Measurements from ENCODE around the gene CRYGN. TPM values are rescaled to one million over a fixed set of nuclear protein-coding genes. Genes with fewer than 3 reads are reported as not detected.

Gene CRYGN
- total RNA-seq, 1 donor from 2014 or later, result not detected

DNA sequence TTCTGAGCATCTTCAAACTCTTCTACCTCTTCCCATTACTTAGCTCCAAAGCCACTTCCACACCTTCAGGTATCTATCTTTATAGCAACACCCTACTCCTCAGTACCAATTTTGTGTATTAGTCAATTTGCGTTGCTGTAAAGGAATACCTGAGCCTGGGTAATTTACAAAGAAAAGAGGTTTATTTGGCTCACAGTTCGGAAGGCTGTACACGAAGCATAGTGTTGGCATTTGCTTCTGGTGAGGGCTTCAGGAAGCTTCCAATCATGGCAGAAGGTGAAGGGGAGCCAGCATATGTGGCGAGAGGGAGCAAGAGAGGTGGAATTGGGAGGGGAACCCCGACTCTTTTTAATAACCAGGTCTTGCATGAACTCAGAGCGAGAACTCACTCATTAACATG is 17.6 kb upstream of the CRYGN start:
- DNase-seq, result no peak
- ATAC-seq, result no peak
- no peak overlapping the region for H3K4me3 ChIP-seq
- TF ChIP-seq, protein P1, sequence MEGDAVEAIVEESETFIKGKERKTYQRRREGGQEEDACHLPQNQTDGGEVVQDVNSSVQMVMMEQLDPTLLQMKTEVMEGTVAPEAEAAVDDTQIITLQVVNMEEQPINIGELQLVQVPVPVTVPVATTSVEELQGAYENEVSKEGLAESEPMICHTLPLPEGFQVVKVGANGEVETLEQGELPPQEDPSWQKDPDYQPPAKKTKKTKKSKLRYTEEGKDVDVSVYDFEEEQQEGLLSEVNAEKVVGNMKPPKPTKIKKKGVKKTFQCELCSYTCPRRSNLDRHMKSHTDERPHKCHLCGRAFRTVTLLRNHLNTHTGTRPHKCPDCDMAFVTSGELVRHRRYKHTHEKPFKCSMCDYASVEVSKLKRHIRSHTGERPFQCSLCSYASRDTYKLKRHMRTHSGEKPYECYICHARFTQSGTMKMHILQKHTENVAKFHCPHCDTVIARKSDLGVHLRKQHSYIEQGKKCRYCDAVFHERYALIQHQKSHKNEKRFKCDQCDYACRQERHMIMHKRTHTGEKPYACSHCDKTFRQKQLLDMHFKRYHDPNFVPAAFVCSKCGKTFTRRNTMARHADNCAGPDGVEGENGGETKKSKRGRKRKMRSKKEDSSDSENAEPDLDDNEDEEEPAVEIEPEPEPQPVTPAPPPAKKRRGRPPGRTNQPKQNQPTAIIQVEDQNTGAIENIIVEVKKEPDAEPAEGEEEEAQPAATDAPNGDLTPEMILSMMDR (IDR thresholded peaks at IDR 0.05), result no peak
- H3K9me3 ChIP-seq, result no peaks in the 10 kb centered on the region
- H3K4me1 ChIP-seq, result peaks cover 14% of the 10 kb centered on the region
- H3K27me3 ChIP-seq, result no peaks in the 10 kb centered on the region
- intact Hi-C loops (cut with DNase I), result no loop called here
- H3K36me3 ChIP-seq, result no peaks in the 10 kb centered on the region
- no peak overlapping the region for H3K27ac ChIP-seq

DNA sequence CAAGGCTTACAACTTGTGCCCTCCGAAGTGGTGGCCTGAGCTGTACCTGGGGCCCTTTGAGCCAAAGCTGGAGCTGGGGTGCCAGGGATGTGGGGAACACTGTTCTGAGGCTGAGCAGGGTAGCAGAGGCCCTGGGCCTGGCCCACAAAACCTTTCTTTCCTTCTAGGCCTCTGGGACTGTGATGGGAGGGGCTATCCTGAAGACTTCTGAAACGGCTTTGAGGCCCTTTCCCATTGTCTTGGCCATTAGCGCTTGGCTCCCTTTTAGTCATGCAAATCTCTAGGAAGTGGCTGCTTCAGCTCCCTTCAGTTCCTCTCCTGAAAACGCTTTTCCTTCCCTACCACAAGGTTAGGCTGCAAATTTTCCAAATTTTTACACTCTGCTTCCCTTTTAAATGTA is 16.8 kb upstream of the CRYGN start:
- H3K4me3 ChIP-seq, result no peak overlapping the region
- DNase-seq (no peak), ATAC-seq (no peak)
- intact Hi-C loops (cut with DNase I), result no loop called here
- H3K36me3 ChIP-seq, result no peaks in the 10 kb centered on the region
- TF ChIP-seq, protein P1 (IDR thresholded peaks at IDR 0.05), result no peak
- no peaks in the 10 kb centered on the region for H3K27me3 ChIP-seq
- H3K27ac ChIP-seq, result no peak overlapping the region
- H3K4me1 ChIP-seq, result peaks cover 14% of the 10 kb centered on the region
- H3K9me3 ChIP-seq, result no peaks in the 10 kb centered on the region

DNA sequence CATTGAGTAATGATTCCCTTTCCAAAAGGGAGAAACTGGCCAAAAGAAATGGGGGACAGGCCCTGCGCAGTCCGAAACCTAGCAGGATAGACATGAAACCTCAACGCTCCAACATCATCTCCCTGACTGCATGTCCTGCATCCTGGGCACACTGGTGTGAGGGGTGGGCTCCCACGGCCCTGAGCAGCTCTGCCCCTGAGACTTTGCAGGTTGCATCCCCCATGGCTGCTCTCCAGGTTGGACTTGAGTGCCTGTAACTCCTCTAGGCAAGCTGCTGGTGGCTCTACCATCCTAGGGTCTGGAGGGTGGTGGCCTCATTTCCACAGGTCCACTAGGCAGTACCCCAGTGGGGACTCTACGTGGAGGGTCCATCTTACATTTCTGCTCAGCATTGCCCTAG is 16.3 kb upstream of the CRYGN start:
- Histone ChIP-seq H3K4me3 (no peak overlapping the region), H3K36me3 (no peaks in the 10 kb centered on the region), H3K27ac (no peak overlapping the region), H3K27me3 (no peaks in the 10 kb centered on the region), H3K4me1 (peaks cover 14% of the 10 kb centered on the region), H3K9me3 (no peaks in the 10 kb centered on the region)
- intact Hi-C loops (cut with DNase I), result no loop called here
- no peak for DNase-seq
- no peak for ATAC-seq
- TF ChIP-seq, protein P1 (IDR thresholded peaks at IDR 0.05), result no peak

DNA sequence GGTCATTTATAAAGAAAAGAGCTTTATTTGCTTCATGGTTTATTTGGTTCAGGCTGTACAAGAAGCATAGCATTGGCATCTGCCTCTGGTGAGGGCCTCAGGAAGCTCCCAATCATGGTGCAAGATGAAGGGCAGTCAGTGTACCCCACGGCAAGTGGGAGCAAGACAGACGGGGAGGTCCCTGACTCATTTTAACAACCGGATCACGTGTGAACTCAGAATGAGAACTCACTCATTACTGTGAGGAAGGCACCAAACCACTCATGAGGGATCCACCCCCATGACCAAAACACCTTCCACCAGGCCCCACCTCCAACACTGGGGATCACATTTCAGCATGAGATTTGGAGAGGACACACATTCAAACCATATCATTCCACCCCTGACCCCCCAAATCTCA is 15.7 kb upstream of the CRYGN start:
- Histone ChIP-seq H3K27me3 (no peaks in the 10 kb centered on the region), H3K4me3 (no peak overlapping the region), H3K36me3 (no peaks in the 10 kb centered on the region), H3K9me3 (no peaks in the 10 kb centered on the region), H3K27ac (no peak overlapping the region), H3K4me1 (peaks cover 14% of the 10 kb centered on the region)
- TF ChIP-seq, protein P1 (IDR thresholded peaks at IDR 0.05), result no peak
- intact Hi-C loops (cut with DNase I), result no loop called here
- no peak for DNase-seq
- ATAC-seq, result no peak

DNA sequence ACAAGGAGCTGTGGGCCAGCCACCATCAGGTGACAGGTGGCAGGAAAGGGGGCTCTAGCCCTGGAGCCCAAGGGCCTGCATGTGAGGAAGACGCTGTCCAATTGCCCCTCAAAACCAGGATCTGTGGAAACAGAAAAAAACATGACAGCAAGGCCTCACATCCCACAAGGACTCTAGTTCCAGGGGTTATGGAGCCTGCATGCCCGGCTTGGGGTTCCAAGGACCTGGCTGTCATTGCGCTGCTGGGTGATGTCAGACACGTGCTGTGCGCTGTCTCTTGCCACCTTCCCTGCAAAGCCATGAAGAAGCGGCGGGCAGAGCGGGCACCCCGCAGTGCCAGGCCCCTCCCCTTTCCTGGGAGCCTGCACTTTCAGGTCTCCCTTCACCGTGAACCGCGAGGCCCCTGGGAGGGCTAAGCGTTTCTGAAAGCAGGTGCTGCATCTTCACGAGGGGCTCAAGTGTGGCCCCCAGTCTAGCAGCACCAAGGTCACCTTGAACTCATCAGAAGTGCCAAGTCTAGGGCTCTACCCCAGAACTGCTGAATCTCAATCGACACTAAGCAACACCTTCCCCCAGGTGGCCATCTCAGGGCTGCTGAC is 15.1 kb upstream of the CRYGN start:
- Histone ChIP-seq H3K4me3 (no peak overlapping the region), H3K27ac (no peak overlapping the region), H3K36me3 (no peaks in the 10 kb centered on the region), H3K4me1 (peaks cover 8% of the 10 kb centered on the region), H3K9me3 (no peaks in the 10 kb centered on the region), H3K27me3 (no peaks in the 10 kb centered on the region)
- intact Hi-C loops (cut with DNase I), result no loop called here
- ATAC-seq (no peak), DNase-seq (no peak)
- TF ChIP-seq, protein P1 (IDR thresholded peaks at IDR 0.05), result no peak

DNA sequence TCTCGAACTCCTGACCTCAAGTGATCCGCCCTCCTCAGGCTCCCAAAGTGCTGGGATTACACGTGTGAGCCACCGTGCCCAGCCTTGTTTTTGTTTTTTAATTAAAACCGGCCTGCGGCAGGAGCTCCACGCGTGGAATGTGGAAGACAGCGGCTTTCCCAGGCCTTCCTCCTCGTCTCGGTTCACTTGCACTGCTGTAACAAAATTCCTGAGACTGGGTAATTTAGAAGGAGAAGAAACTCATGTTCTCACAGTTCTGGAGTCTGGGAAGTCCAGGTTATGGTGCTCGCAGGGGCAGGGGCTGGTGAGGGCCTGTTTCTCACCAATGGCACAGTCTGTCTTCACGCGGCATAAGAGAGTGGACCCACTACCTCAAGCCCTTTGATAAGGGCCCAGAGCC is 14.4 kb upstream of the CRYGN start:
- H3K9me3 ChIP-seq, result no peaks in the 10 kb centered on the region
- peaks cover 3% of the 10 kb centered on the region for H3K4me1 ChIP-seq
- no peaks in the 10 kb centered on the region for H3K36me3 ChIP-seq
- H3K27ac ChIP-seq, result no peak overlapping the region
- no peak overlapping the region for H3K4me3 ChIP-seq
- DNase-seq (no peak), ATAC-seq (no peak)
- intact Hi-C loops (cut with DNase I), result no loop called here
- H3K27me3 ChIP-seq, result no peaks in the 10 kb centered on the region
- TF ChIP-seq, protein P1 (IDR thresholded peaks at IDR 0.05), result no peak

Measured in upper lobe of right lung (tissue), 1 donor.